Measurements from ENCODE around the gene SHROOM3.

The SHROOM3 gene

DNA sequence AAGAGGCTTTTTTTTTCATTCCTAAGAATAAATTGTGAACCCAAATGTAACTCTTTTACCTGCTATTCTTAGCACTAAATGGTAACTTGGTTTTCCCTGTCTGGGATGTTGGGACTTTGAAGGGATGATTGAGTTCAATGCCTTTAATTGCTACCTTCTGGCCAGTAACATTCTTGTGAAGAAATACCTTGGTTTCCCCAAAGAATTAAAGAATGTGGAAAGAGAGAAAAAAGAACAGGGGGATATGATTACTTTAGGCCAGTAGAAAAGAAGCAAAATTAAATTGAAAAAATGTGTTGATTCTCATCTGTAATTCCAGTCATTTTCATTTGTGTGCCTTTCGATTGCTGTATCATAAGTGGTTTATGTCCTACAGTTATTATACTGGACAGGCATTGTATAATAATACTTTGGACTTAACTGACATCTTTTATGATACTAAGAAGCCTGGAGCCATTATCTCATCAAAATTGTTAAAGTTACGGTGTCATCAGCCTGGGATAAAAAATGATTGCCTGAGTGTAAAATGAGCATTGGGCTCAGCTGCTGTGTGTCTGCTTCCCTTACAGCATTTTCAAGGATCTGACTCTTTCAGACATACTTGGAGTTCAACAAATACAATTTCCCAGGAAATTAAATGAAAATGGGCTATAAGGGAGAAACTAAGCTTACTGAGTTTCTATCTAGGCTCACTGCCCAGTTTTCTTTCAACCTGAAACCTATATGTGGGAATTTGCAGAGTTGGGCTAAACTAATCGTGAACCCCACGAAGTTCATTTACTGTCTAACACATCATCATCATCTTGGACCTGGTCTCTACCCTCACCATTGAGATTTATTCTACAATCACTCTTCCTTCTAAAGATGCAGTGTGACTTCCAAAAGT is 146.3 kb downstream of the SHROOM3 start:
- Histone ChIP-seq H3K9me3 (ENCODE audit: control insufficient read depth, insufficient read depth, low read length) (no peaks in the 10 kb centered on the region), H3K4me3 (ENCODE audit: low read depth, low read length) (no peak overlapping the region), H3K9ac (ENCODE audit: low read depth, low read length) (no peak overlapping the region), H3K36me3 (ENCODE audit: control insufficient read depth, insufficient read depth, low read length) (no peaks in the 10 kb centered on the region), H3K27me3 (ENCODE audit: control insufficient read depth, insufficient read depth, low read length) (no peaks in the 10 kb centered on the region), H3K4me1 (ENCODE audit: control insufficient read depth, insufficient read depth, low read length) (peaks cover 5% of the 10 kb centered on the region)

DNA sequence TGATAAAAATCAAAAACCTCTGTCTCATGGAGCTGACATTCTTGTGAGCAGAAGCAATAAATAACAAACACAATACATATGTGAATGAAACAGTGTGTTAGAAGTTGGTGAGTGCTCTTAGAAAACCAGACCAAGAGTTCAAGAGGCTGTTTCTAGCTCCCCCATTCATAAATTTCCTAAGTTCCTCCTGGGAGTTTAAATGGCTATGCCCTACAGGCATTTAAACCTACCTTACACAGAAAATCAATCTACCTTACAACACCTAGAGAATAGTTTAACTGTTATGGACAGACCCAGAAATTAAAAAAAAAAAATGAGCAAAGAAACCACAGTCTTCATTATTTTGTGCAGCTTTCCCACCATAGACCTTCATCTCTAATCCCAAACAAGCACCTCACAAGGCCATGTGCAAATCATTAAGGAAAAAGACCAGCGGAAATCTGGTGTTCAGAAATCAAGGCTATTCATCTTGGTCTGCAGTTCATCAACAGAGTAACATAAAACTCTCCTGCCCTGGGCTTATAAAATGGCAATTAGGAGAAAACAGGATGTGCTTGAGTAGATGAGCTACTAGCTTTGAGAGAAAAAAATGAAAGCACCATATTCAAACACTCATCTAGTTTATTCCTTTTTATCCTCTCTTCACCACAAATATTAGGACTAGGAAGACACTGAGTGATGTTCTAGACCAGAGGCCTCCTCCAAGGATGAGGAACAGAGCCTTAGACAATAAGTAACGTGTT is 147.2 kb downstream of the SHROOM3 start:
- no peaks in the 10 kb centered on the region for H3K36me3 ChIP-seq (ENCODE audit: control insufficient read depth, insufficient read depth, low read length)
- no peak overlapping the region for H3K4me3 ChIP-seq (ENCODE audit: low read depth, low read length)
- H3K27me3 ChIP-seq (ENCODE audit: control insufficient read depth, insufficient read depth, low read length) = no peaks in the 10 kb centered on the region
- H3K9ac ChIP-seq (ENCODE audit: low read depth, low read length) = no peak overlapping the region
- peaks cover 5% of the 10 kb centered on the region for H3K4me1 ChIP-seq (ENCODE audit: control insufficient read depth, insufficient read depth, low read length)
- no peaks in the 10 kb centered on the region for H3K9me3 ChIP-seq (ENCODE audit: control insufficient read depth, insufficient read depth, low read length)

DNA sequence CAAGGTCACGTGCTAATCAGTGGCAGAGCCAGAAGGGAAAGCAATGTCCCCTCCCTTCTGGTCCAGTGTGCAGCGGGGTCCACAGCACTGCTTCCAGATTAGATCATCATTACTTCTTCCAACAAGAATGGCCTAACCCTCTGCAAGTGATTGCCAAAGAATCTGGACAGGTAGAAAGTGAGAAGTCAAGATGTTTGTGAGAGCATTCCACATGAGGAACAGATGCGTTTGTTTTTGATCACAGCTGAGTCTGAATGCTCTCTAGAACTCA is 147.7 kb downstream of the SHROOM3 start:
- Histone ChIP-seq H3K36me3 (ENCODE audit: control insufficient read depth, insufficient read depth, low read length) (no peaks in the 10 kb centered on the region), H3K9ac (ENCODE audit: low read depth, low read length) (no peak overlapping the region), H3K4me3 (ENCODE audit: low read depth, low read length) (no peak overlapping the region), H3K4me1 (ENCODE audit: control insufficient read depth, insufficient read depth, low read length) (peaks cover 8% of the 10 kb centered on the region), H3K27me3 (ENCODE audit: control insufficient read depth, insufficient read depth, low read length) (no peaks in the 10 kb centered on the region), H3K9me3 (ENCODE audit: control insufficient read depth, insufficient read depth, low read length) (no peaks in the 10 kb centered on the region)

DNA sequence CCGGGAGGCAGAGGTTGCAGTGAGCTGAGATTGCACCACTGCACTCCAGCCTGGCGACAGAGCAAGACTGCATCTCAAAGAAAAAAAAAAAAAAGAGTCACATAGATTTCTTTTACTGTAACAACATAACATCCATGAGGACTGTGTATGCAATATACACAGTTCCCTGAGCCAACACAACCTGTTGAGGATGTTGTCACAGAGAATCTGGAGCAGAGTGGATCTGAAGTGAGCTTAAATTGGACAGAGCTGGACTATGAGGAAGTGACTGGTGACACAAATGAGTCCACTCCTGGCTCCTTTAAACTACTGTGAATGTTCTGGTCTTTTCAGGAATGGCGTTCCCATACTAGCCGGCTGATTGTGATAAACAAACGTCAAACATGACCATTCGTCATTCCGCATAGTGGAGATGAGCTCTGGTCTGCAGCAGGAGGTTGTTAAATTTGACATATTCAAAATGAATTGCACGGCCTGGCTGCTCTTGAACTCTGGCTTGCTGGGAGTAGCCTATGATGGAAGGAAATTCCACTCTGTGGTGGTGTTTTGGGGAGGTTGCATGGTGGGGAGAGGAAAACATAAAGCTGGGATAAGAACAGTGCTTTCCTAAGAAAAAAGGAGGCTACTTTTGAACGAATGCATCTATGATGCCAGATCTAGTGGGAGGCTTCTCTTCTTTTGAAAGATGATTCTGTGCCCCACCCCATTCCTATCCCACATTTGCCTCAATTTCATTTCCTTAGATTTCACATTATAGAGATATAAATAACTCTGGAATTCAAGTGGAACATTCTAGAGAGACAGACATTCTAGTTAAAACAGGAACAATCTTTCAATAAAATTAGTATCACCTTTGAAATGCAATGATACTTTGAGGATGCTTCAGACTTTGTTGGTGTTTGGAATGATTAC is 149.5 kb downstream of the SHROOM3 start:
- Histone ChIP-seq H3K4me1 (ENCODE audit: control insufficient read depth, insufficient read depth, low read length) (peaks cover 21% of the 10 kb centered on the region), H3K9ac (ENCODE audit: low read depth, low read length) (no peak overlapping the region), H3K27me3 (ENCODE audit: control insufficient read depth, insufficient read depth, low read length) (no peaks in the 10 kb centered on the region), H3K4me3 (ENCODE audit: low read depth, low read length) (no peak overlapping the region), H3K36me3 (ENCODE audit: control insufficient read depth, insufficient read depth, low read length) (no peaks in the 10 kb centered on the region), H3K9me3 (ENCODE audit: control insufficient read depth, insufficient read depth, low read length) (no peaks in the 10 kb centered on the region)

GRCh38 chr4:76585272-76585671 is 150.2 kb downstream of the SHROOM3 start:
- no peaks in the 10 kb centered on the region for H3K27me3 ChIP-seq (ENCODE audit: control insufficient read depth, insufficient read depth, low read length)
- H3K4me1 ChIP-seq (ENCODE audit: control insufficient read depth, insufficient read depth, low read length) = peaks cover 28% of the 10 kb centered on the region
- no peak overlapping the region for H3K4me3 ChIP-seq (ENCODE audit: low read depth, low read length)
- H3K9me3 ChIP-seq (ENCODE audit: control insufficient read depth, insufficient read depth, low read length) = no peaks in the 10 kb centered on the region
- no peak overlapping the region for H3K9ac ChIP-seq (ENCODE audit: low read depth, low read length)
- no peaks in the 10 kb centered on the region for H3K36me3 ChIP-seq (ENCODE audit: control insufficient read depth, insufficient read depth, low read length)

DNA sequence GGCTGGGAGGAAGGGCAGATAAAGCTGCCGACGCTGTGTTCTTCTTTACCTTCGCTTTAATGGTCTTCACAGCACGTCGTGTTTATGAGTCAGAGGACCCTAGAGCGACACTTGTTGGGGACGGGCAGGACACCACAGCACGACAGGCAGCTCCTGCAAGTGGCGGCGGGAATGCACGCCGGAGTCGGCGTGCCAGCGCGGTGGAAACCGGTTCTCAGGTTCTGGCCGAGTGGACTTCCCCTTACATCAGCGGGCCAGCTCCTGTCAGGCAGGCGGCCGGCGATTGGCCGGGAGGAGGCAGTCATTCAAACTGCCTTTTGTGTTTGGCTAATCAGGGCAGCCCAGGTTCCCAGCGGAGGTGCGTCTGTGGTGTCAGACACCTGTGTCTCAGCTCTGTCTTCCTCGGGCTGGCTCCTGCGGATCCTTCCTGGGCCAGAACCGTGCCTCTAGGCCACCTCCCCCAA is 150.9 kb downstream of the SHROOM3 start:
- H3K9ac ChIP-seq (ENCODE audit: low read depth, low read length) = peak overlapping the region; percentile 37
- peak overlapping the region; percentile 50 for H3K4me3 ChIP-seq (ENCODE audit: low read depth, low read length)

GRCh38 chr4:76588274-76588673 is 153.2 kb downstream of the SHROOM3 start:
- Histone ChIP-seq H3K36me3 (ENCODE audit: control insufficient read depth, insufficient read depth, low read length) (no peaks in the 10 kb centered on the region), H3K9ac (ENCODE audit: low read depth, low read length) (no peak overlapping the region), H3K9me3 (ENCODE audit: control insufficient read depth, insufficient read depth, low read length) (no peaks in the 10 kb centered on the region), H3K4me1 (ENCODE audit: control insufficient read depth, insufficient read depth, low read length) (peaks cover 38% of the 10 kb centered on the region), H3K4me3 (ENCODE audit: low read depth, low read length) (peak overlapping the region; percentile 10), H3K27me3 (ENCODE audit: control insufficient read depth, insufficient read depth, low read length) (no peaks in the 10 kb centered on the region)

More for the DNA sequence above, 150.9 kb downstream of the SHROOM3 start:
- no peaks in the 10 kb centered on the region for H3K27me3 ChIP-seq (ENCODE audit: control insufficient read depth, insufficient read depth, low read length)
- H3K9me3 ChIP-seq (ENCODE audit: control insufficient read depth, insufficient read depth, low read length) = no peaks in the 10 kb centered on the region
- H3K36me3 ChIP-seq (ENCODE audit: control insufficient read depth, insufficient read depth, low read length) = no peaks in the 10 kb centered on the region
- H3K4me1 ChIP-seq (ENCODE audit: control insufficient read depth, insufficient read depth, low read length) = peaks cover 33% of the 10 kb centered on the region

- Histone ChIP-seq H3K9me3 (ENCODE audit: control insufficient read depth, insufficient read depth, low read length) (no peaks in the 10 kb centered on the region), H3K4me1 (ENCODE audit: control insufficient read depth, insufficient read depth, low read length) (peaks cover 38% of the 10 kb centered on the region), H3K9ac (ENCODE audit: low read depth, low read length) (peak overlapping the region; percentile 5), H3K27me3 (ENCODE audit: control insufficient read depth, insufficient read depth, low read length) (no peaks in the 10 kb centered on the region), H3K36me3 (ENCODE audit: control insufficient read depth, insufficient read depth, low read length) (no peaks in the 10 kb centered on the region), H3K4me3 (ENCODE audit: low read depth, low read length) (no peak overlapping the region)
These were observed 154.4 kb downstream of the SHROOM3 start for GRCh38 chr4:76589402-76589801.

DNA sequence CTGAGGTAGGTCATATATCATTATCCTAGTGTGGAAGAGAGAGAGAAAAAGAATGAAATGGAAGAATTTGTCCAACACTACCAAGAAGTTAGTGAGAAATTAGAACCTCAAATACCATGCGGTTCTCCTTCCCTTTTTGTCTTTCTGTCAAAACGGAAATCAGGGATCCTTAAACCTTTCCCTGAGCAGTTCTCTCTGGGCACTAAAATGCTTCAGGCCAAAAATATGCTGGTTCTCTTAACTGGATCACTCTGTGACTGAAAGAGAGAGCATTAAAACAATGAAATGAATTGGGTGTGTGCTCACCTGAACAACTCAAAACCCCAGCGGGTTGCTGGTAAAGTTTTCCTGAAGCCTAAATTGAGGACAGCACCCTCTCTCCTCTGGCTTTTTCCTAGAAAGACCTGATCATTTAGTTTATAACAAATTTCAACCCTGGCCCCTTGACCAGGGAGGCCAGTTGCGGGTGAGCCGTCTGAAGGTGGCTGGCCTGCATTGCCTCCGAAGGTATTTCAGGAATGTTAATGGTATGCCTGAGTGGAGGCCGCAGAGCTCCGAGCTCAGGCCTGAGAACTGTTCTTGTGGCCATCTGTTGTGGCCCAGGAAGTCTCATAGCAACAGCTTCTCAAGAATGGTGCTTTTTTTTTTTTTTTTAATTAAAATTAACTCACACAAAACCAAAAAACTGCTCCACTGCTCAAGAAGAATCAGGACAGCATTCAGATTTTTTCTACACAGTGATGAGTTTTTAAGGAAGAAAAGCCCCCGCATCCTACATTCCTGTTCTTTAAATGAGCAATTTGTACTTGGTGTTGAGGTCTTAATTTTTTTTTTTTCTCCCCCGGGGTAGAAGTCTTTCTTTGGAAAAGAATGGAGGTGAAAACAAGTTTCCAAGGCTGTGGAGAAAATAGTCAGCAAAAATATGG is 155.1 kb downstream of the SHROOM3 start:
- Histone ChIP-seq H3K4me1 (ENCODE audit: control insufficient read depth, insufficient read depth, low read length) (peaks cover 35% of the 10 kb centered on the region), H3K4me3 (ENCODE audit: low read depth, low read length) (no peak overlapping the region), H3K36me3 (ENCODE audit: control insufficient read depth, insufficient read depth, low read length) (no peaks in the 10 kb centered on the region), H3K27me3 (ENCODE audit: control insufficient read depth, insufficient read depth, low read length) (no peaks in the 10 kb centered on the region), H3K9me3 (ENCODE audit: control insufficient read depth, insufficient read depth, low read length) (no peaks in the 10 kb centered on the region), H3K9ac (ENCODE audit: low read depth, low read length) (peak overlapping the region; percentile 5)

DNA sequence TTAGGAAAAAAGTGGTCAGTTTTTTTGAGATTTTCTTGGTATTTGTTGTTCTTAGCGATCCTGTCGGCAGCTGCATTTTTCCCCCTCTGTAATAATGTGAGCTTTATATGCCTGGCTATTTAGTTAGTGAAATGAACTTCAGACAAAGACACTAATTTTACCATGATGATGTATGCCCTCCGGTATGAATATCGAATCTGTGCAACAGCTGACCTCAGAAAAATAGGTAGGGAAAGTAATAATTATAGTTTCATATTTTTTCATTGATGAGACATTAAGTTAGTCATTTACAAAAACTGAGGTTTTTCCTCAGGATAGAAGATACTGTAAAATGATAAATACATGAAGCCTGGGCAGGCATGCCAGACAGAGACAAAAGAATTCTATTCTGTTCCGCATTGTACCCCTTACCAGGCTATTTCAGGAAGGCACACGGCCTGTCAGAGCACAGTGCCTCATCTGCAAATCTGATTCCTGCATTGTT is 155.8 kb downstream of the SHROOM3 start:
- Histone ChIP-seq H3K4me3 (ENCODE audit: low read depth, low read length) (no peak overlapping the region), H3K4me1 (ENCODE audit: control insufficient read depth, insufficient read depth, low read length) (peaks cover 33% of the 10 kb centered on the region), H3K36me3 (ENCODE audit: control insufficient read depth, insufficient read depth, low read length) (no peaks in the 10 kb centered on the region), H3K9me3 (ENCODE audit: control insufficient read depth, insufficient read depth, low read length) (no peaks in the 10 kb centered on the region), H3K27me3 (ENCODE audit: control insufficient read depth, insufficient read depth, low read length) (no peaks in the 10 kb centered on the region), H3K9ac (ENCODE audit: low read depth, low read length) (no peak overlapping the region)
